ENCODE results near the gene HCCS.
"Not testable (repeated sequence)": the region's sequence is repeated elsewhere in the genome, so short reads cannot be mapped to it uniquely, and the experiment has no call there.

The HCCS gene

DNA sequence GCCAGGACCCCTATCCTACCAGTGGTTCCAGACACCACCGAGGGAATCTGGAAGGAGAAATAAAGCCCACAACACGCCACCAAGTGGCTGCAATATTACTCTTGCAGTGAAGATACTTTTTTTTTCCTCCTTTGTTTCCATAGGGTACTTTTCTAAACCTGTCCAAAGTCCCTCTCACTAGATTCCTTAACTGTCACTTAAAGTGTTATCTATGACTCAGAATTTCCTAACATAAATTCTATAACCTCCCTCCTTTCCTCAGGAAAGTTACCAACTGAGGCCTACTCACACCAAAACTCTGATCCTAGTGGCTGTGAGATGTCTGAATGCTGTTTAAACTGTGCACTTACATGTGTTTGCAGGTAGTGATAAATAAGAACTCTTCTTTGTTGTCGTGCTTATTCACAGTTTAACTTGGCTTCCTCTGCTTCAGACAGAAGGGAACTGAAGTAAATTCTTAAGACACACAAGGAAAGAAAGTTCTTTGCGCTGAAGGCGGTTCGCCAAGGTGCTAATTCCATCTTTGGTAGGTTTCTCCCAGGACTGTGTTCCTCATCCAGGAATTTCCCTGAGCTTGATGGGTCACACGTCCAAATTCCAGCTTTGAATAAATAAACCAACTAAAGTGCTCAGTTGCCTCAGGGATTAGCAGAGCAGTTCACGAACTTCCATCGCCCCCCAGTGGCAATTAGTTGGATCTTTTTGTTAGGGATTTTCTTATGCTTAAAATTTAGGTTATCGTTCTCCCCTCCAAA lies 10.7 kb upstream of the HCCS start:
- Histone ChIP-seq H3K9me3 (ENCODE audit: low read length) (no peaks in the 10 kb centered on the region), H3K4me1 (ENCODE audit: insufficient read depth, low read length) (peaks cover 13% of the 10 kb centered on the region), H3K36me3 (ENCODE audit: insufficient read depth, low read length) (no peaks in the 10 kb centered on the region), H3K27me3 (ENCODE audit: control insufficient read depth in 1 of 2, insufficient read depth in 2 of 2, low read length in 2 of 2) (no peaks in the 10 kb centered on the region), H3K9ac (ENCODE audit: low read length) (no peak overlapping the region), H3K4me3 (ENCODE audit: low read depth in 1 of 2, low read length in 2 of 2) (no peak overlapping the region), H3K27ac (ENCODE audit: low read depth, low read length) (no peak overlapping the region)

DNA sequence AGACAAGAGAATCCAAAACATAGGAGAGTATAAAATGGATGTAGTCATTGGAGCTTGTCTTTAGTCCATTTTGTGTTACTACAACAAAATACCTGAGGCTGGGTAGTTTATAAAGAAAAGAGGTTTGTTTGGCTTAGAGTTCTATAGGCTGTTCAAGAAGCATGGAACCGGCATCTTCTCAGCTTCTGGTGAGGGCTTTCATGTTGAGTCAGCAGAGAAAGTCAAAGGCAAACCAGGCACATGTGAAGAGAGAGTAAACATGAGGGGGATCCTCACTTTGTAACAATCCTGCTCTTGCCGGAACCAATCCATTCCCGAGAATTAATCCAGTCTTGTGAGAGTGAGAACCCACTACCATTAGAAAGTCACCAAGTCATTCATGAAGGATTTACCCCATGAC lies 8.1 kb upstream of the HCCS start:
- Histone ChIP-seq H3K9ac (ENCODE audit: low read length) (no peak overlapping the region), H3K27ac (ENCODE audit: low read depth, low read length) (no peak overlapping the region), H3K9me3 (ENCODE audit: low read length) (no peaks in the 10 kb centered on the region), H3K4me1 (ENCODE audit: insufficient read depth, low read length) (peaks cover 13% of the 10 kb centered on the region), H3K4me3 (ENCODE audit: low read depth in 1 of 2, low read length in 2 of 2) (no peak overlapping the region), H3K36me3 (ENCODE audit: insufficient read depth, low read length) (no peaks in the 10 kb centered on the region), H3K27me3 (ENCODE audit: control insufficient read depth in 1 of 2, insufficient read depth in 2 of 2, low read length in 2 of 2) (no peaks in the 10 kb centered on the region)

- Histone ChIP-seq H3K27ac (ENCODE audit: low read depth, low read length) (no peak overlapping the region), H3K9me3 (ENCODE audit: low read length) (no peaks in the 10 kb centered on the region), H3K9ac (ENCODE audit: low read length) (no peak overlapping the region), H3K4me3 (ENCODE audit: low read depth in 1 of 2, low read length in 2 of 2) (no peak overlapping the region), H3K27me3 (ENCODE audit: control insufficient read depth in 1 of 2, insufficient read depth in 2 of 2, low read length in 2 of 2) (no peaks in the 10 kb centered on the region), H3K4me1 (ENCODE audit: insufficient read depth, low read length) (peaks cover 13% of the 10 kb centered on the region), H3K36me3 (ENCODE audit: insufficient read depth, low read length) (no peaks in the 10 kb centered on the region)
Observed at GRCh38 chrX:11103751-11104150, 7.4 kb upstream of the HCCS start.

DNA sequence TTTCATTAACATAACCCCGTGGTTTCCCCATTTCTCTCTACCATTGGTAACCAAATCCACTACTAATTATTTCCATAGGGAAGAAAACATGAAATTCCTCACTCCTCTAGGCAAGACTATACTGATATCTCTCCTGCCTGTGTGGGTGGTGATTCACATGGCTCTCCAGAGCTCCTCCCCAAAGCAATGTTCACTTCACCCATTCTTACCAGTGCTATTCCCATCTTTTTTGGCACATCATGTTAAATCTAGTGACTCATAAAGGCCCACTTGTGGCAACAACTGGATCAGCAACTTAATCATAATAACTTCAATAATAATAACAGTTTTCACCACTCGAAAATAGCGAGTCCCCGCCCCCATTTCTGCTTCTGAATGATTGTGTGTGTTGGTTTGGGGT lies 6.1 kb upstream of the HCCS start:
- no peak overlapping the region for H3K27ac ChIP-seq (ENCODE audit: low read depth, low read length)
- no peaks in the 10 kb centered on the region for H3K36me3 ChIP-seq (ENCODE audit: insufficient read depth, low read length)
- no peak overlapping the region for H3K9ac ChIP-seq (ENCODE audit: low read length)
- no peaks in the 10 kb centered on the region for H3K27me3 ChIP-seq (ENCODE audit: control insufficient read depth in 1 of 2, insufficient read depth in 2 of 2, low read length in 2 of 2)
- H3K9me3 ChIP-seq (ENCODE audit: low read length): no peaks in the 10 kb centered on the region
- H3K4me1 ChIP-seq (ENCODE audit: insufficient read depth, low read length): peaks cover 13% of the 10 kb centered on the region
- no peak overlapping the region for H3K4me3 ChIP-seq (ENCODE audit: low read depth in 1 of 2, low read length in 2 of 2)

GRCh38 chrX:11108253-11108941 lies 2.7 kb upstream of the HCCS start:
- H3K36me3 ChIP-seq (ENCODE audit: insufficient read depth, low read length): no peaks in the 10 kb centered on the region
- H3K4me3 ChIP-seq (ENCODE audit: low read depth in 1 of 2, low read length in 2 of 2): no peak overlapping the region
- peaks cover 9% of the 10 kb centered on the region for H3K4me1 ChIP-seq (ENCODE audit: insufficient read depth, low read length)
- no peaks in the 10 kb centered on the region for H3K9me3 ChIP-seq (ENCODE audit: low read length)
- no peak overlapping the region for H3K9ac ChIP-seq (ENCODE audit: low read length)
- no peak overlapping the region for H3K27ac ChIP-seq (ENCODE audit: low read depth, low read length)
- no peaks in the 10 kb centered on the region for H3K27me3 ChIP-seq (ENCODE audit: control insufficient read depth in 1 of 2, insufficient read depth in 2 of 2, low read length in 2 of 2)

- no peak overlapping the region for H3K27ac ChIP-seq (ENCODE audit: low read depth, low read length)
- no peaks in the 10 kb centered on the region for H3K27me3 ChIP-seq (ENCODE audit: control insufficient read depth in 1 of 2, insufficient read depth in 2 of 2, low read length in 2 of 2)
- H3K4me3 ChIP-seq (ENCODE audit: low read depth in 1 of 2, low read length in 2 of 2): no peak overlapping the region
- H3K9me3 ChIP-seq (ENCODE audit: low read length): no peaks in the 10 kb centered on the region
- no peak overlapping the region for H3K9ac ChIP-seq (ENCODE audit: low read length)
- H3K36me3 ChIP-seq (ENCODE audit: insufficient read depth, low read length): peaks cover 5% of the 10 kb centered on the region
- H3K4me1 ChIP-seq (ENCODE audit: insufficient read depth, low read length): peaks cover 12% of the 10 kb centered on the region
Observed at GRCh38 chrX:11109968-11110367, 1.2 kb upstream of the HCCS start.

DNA sequence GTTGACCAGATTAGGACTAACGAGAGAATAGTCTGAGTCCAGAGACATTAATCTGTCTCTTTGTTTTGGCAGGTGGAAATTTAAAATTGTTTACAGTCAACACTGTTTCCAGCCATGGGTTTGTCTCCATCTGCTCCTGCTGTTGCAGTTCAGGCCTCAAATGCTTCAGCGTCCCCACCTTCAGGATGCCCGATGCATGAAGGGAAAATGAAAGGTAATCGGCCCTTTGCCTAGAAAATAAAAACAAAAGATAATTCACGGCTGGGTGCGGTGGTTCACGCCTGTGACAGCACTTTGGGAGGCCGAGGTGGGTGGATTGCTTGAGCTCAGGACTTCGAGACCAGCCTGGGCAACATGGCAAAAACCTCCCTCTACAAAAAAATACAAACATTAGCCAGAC lies 815 bp downstream of the HCCS start:
- peaks cover 12% of the 10 kb centered on the region for H3K4me1 ChIP-seq (ENCODE audit: insufficient read depth, low read length)
- H3K36me3 ChIP-seq (ENCODE audit: insufficient read depth, low read length): peaks cover 25% of the 10 kb centered on the region
- no peak overlapping the region for H3K27ac ChIP-seq (ENCODE audit: low read depth, low read length)
- H3K9me3 ChIP-seq (ENCODE audit: low read length): no peaks in the 10 kb centered on the region
- peak overlapping the region in 1 of 2 donors; percentile 52 for H3K4me3 ChIP-seq (ENCODE audit: low read depth in 1 of 2, low read length in 2 of 2)
- H3K9ac ChIP-seq (ENCODE audit: low read length): peak overlapping the region; percentile 58
- H3K27me3 ChIP-seq (ENCODE audit: control insufficient read depth in 1 of 2, insufficient read depth in 2 of 2, low read length in 2 of 2): no peaks in the 10 kb centered on the region

DNA sequence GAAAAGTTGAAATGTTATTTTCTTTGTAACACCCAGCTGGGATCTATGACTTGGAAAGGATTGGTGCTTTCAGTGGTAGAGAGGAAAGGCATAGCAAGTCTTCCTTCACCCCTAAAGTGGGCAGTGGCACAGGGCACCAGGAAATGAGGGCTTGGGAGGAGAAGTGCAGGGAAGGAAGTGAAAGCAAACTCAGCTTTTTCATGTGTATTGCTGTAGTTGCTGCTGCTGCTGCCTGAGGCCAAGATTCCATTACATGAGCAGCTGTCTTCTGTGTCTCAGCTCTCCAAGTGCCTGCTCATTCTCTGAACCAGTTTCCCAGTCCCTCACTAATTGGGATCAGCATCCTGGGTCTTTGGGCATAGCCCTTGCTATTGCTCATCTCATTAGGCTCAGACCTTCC lies 2.6 kb downstream of the HCCS start:
- Histone ChIP-seq H3K27me3 (ENCODE audit: control insufficient read depth in 1 of 2, insufficient read depth in 2 of 2, low read length in 2 of 2) (no peaks in the 10 kb centered on the region), H3K9ac (ENCODE audit: low read length) (no peak overlapping the region), H3K4me3 (ENCODE audit: low read depth in 1 of 2, low read length in 2 of 2) (no peak overlapping the region), H3K4me1 (ENCODE audit: insufficient read depth, low read length) (peaks cover 12% of the 10 kb centered on the region), H3K36me3 (ENCODE audit: insufficient read depth, low read length) (peaks cover 28% of the 10 kb centered on the region), H3K9me3 (ENCODE audit: low read length) (no peaks in the 10 kb centered on the region), H3K27ac (ENCODE audit: low read depth, low read length) (no peak overlapping the region)

DNA sequence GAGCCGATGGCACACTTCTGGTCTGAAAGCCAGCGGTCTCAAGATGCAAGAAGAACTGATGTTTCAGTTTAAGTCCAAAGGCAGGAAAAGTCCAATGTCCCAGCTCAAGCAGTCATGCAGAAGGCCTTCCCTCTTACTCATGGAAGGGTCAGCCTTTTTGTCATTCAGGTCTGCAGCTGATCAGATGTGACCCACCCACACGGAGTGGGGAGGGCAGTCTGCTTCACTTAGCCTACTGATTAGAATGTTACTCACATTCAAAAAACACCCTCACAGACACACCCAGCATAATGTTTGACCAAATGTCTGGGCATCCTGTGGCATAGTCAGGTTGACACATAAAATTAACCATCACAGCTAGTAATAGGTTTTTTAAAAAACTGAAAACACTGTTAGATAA lies 6.6 kb downstream of the HCCS start:
- Histone ChIP-seq H3K4me1 (ENCODE audit: insufficient read depth, low read length) (peaks cover 9% of the 10 kb centered on the region), H3K27me3 (ENCODE audit: control insufficient read depth in 1 of 2, insufficient read depth in 2 of 2, low read length in 2 of 2) (no peaks in the 10 kb centered on the region), H3K36me3 (ENCODE audit: insufficient read depth, low read length) (peaks cover 28% of the 10 kb centered on the region), H3K4me3 (ENCODE audit: low read depth in 1 of 2, low read length in 2 of 2) (no peak overlapping the region), H3K9me3 (ENCODE audit: low read length) (no peaks in the 10 kb centered on the region), H3K27ac (ENCODE audit: low read depth, low read length) (no peak overlapping the region), H3K9ac (ENCODE audit: low read length) (no peak overlapping the region)

DNA sequence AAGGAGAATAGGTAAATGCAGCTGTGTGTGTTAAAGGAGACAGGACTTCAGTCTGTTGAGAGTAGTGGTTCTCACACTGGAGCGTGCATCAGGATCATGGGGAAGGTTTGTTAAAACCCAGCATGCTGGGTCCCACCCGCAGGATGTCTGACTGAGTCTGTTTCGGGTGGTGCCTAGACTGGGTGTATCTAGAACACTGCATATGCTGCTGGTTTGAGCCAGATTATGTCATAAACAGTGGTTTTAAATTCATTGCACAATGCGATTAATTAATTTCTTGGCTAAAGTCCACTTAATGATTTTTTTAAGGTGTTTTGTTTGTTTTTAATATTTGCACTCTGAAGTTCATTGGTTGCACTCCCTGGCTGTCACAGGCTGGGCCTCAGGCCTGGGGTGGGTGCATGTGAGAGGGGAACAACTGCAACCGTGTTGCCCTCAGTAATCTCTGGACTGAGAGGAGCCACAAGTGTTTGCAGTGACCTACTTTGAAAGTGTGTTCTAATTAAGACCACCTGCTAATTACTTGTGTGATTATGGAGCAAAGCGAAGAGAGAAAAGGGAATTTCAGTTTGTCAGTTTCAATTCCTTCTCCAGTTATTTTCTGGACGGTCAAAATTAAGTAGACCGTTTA lies 8.3 kb downstream of the HCCS start:
- no peaks in the 10 kb centered on the region for H3K9me3 ChIP-seq (ENCODE audit: low read length)
- H3K27ac ChIP-seq (ENCODE audit: low read depth, low read length): no peak overlapping the region
- H3K36me3 ChIP-seq (ENCODE audit: insufficient read depth, low read length): peaks cover 28% of the 10 kb centered on the region
- no peak overlapping the region for H3K4me3 ChIP-seq (ENCODE audit: low read depth in 1 of 2, low read length in 2 of 2)
- no peaks in the 10 kb centered on the region for H3K27me3 ChIP-seq (ENCODE audit: control insufficient read depth in 1 of 2, insufficient read depth in 2 of 2, low read length in 2 of 2)
- H3K9ac ChIP-seq (ENCODE audit: low read length): no peak overlapping the region
- H3K4me1 ChIP-seq (ENCODE audit: insufficient read depth, low read length): no peaks in the 10 kb centered on the region

- H3K9ac ChIP-seq (ENCODE audit: low read length); H3K36me3 ChIP-seq (ENCODE audit: insufficient read depth, low read length); H3K27ac ChIP-seq (ENCODE audit: low read depth, low read length); H3K4me1 ChIP-seq (ENCODE audit: insufficient read depth, low read length); H3K9me3 ChIP-seq (ENCODE audit: low read length); H3K4me3 ChIP-seq (ENCODE audit: low read depth in 1 of 2, low read length in 2 of 2); H3K27me3 ChIP-seq (ENCODE audit: control insufficient read depth in 1 of 2, insufficient read depth in 2 of 2, low read length in 2 of 2): not testable (repeated sequence)
Observed at GRCh38 chrX:11123087-11123486, 12.0 kb downstream of the HCCS start.

Measured in muscle layer of colon (tissue), 2 donors.